OCI-LY3 (cell line): ENCODE measurements around the gene FRMD8.

ENCODE experiments used
- H2AFZ ChIP-seq: fragments of 200-600, 300-600 bp; shearing (Covaris generic); 2 replicates; pipeline ENCODE4 v1.6.0; 2014; ENCODE audit warnings: antibody characterized with exemption, low read depth, low read length
- H3K27ac ChIP-seq: fragments of 200-600, 300-600 bp; sonication (generic); 2 replicates; pipeline ENCODE4 v1.5.1; 2014; ENCODE audit warnings: mild to moderate bottlenecking, low read length, moderate library complexity, mixed read lengths
- H3K27me3 ChIP-seq: fragments of 200-600, 300-600 bp; sonication (generic); 2 replicates; pipeline ENCODE4 v1.6.1; 2014; ENCODE audit warnings: low read depth, low read length, mixed read lengths
- H3K36me3 ChIP-seq: fragments of 200-600, 300-600 bp; sonication (generic); replicated peaks from 2 replicates; pipeline ENCODE3; 2014; ENCODE audit warnings: low read depth, low read length, mixed read lengths
- H3K4me1 ChIP-seq: fragments of 300-600, 200-600 bp; sonication (generic); 2 replicates; pipeline ENCODE4 v1.6.1; 2014; ENCODE audit warnings: low read length, mixed read lengths
- H3K4me2 ChIP-seq: fragments of 200-600, 300-600 bp; sonication (generic); 2 replicates; pipeline ENCODE4 v1.6.1; 2014; ENCODE audit warnings: low read length, mixed read lengths
- H3K4me3 ChIP-seq: fragments of 300-600, 200-600 bp; sonication (generic); 2 replicates; pipeline ENCODE4 v1.5.1; 2014; ENCODE audit warnings: antibody characterized with exemption, mild to moderate bottlenecking, low read length, moderate library complexity
- H3K79me2 ChIP-seq: fragments of 300-600, 200-600 bp; shearing (Covaris generic); 2 replicates; pipeline ENCODE4 v1.6.1; 2014; ENCODE audit warnings: mild to moderate bottlenecking, low read length, mixed read lengths
- H3K9ac ChIP-seq: fragments of 300-600, 200-600 bp; shearing (Covaris generic); 2 replicates; pipeline ENCODE4 v1.6.0; 2014; ENCODE audit warnings: mild to moderate bottlenecking, low read length, moderate library complexity
- H3K9me3 ChIP-seq: fragments of 200-600, 300-600 bp; shearing (Covaris generic); 2 replicates; pipeline ENCODE4 v1.6.1; 2014; ENCODE audit warnings: low read length, mixed read lengths; ENCODE audit not compliant: insufficient read depth
- H4K20me1 ChIP-seq: fragments of 200-600, 300-600 bp; sonication (generic); 2 replicates; pipeline ENCODE4 v1.6.1; 2016; ENCODE audit warnings: low read length, mixed read lengths; ENCODE audit not compliant: insufficient read depth
- CTCF ChIP-seq: fragments of 200-600, 300-600 bp; sonication (generic); IDR thresholded peaks from 2 replicates; pipeline ENCODE4 v1.5.1; 2014; ENCODE audit warnings: antibody characterized with exemption, low read length, low read depth
- EZH2phosphoT487 ChIP-seq: fragments of 200-600 bp; shearing (Covaris generic); IDR thresholded peaks from 2 replicates; pipeline ENCODE4 v1.6.1; 2018; ENCODE audit warnings: antibody characterized with exemption, mixed run types, low read depth

Gene FRMD8

GRCh38 chr11:65434057-65434666 lies 47.7 kb downstream of the FRMD8 start:
- H3K27me3 ChIP-seq, result no peaks in the 10 kb centered on the region
- no peak overlapping the region for H3K4me3 ChIP-seq
- no peak overlapping the region for H3K4me2 ChIP-seq
- H3K9ac ChIP-seq, result no peak overlapping the region
- H2AFZ ChIP-seq, result no peak overlapping the region
- H3K9me3 ChIP-seq, result no peaks in the 10 kb centered on the region
- H3K4me1 ChIP-seq, result peaks cover 34% of the 10 kb centered on the region
- H3K36me3 ChIP-seq, result peaks cover 73% of the 10 kb centered on the region
- H3K27ac ChIP-seq, result no peak overlapping the region
- peaks cover 96% of the 10 kb centered on the region for H4K20me1 ChIP-seq
- TF ChIP-seq EZH2phosphoT487 (no peak), CTCF (no peak)
- peaks cover 70% of the 10 kb centered on the region for H3K79me2 ChIP-seq

- TF ChIP-seq CTCF (no peak), EZH2phosphoT487 (no peak)
- peaks cover 96% of the 10 kb centered on the region for H4K20me1 ChIP-seq
Observed at GRCh38 chr11:65434667-65435410, 48.4 kb downstream of the FRMD8 start.

GRCh38 chr11:65435411-65435931 lies 49.0 kb downstream of the FRMD8 start:
- H3K27me3 ChIP-seq, result no peaks in the 10 kb centered on the region
- H4K20me1 ChIP-seq, result peaks cover 96% of the 10 kb centered on the region
- H3K27ac ChIP-seq, result no peak overlapping the region
- no peaks in the 10 kb centered on the region for H3K9me3 ChIP-seq
- H3K36me3 ChIP-seq, result peaks cover 80% of the 10 kb centered on the region
- H3K79me2 ChIP-seq, result peaks cover 62% of the 10 kb centered on the region
- TF ChIP-seq EZH2phosphoT487 (no peak), CTCF (no peak)
- H3K4me3 ChIP-seq, result no peak overlapping the region
- peaks cover 34% of the 10 kb centered on the region for H3K4me1 ChIP-seq
- no peak overlapping the region for H2AFZ ChIP-seq
- no peak overlapping the region for H3K9ac ChIP-seq
- no peak overlapping the region for H3K4me2 ChIP-seq

More at GRCh38 chr11:65434667-65435410, 48.4 kb downstream of the FRMD8 start:
- Histone ChIP-seq H3K27me3 (no peaks in the 10 kb centered on the region), H3K79me2 (peaks cover 65% of the 10 kb centered on the region), H3K4me1 (peaks cover 34% of the 10 kb centered on the region), H3K9me3 (no peaks in the 10 kb centered on the region), H3K27ac (no peak overlapping the region), H3K4me2 (no peak overlapping the region), H3K9ac (no peak overlapping the region), H3K4me3 (no peak overlapping the region), H2AFZ (no peak overlapping the region), H3K36me3 (peaks cover 78% of the 10 kb centered on the region)

- peaks cover 80% of the 10 kb centered on the region for H3K36me3 ChIP-seq
- no peak overlapping the region for H3K9ac ChIP-seq
- no peaks in the 10 kb centered on the region for H3K9me3 ChIP-seq
- H3K4me3 ChIP-seq, result no peak overlapping the region
- H3K4me2 ChIP-seq, result no peak overlapping the region
- peaks cover 34% of the 10 kb centered on the region for H3K4me1 ChIP-seq
- peaks cover 96% of the 10 kb centered on the region for H4K20me1 ChIP-seq
- no peak overlapping the region for H2AFZ ChIP-seq
- peaks cover 57% of the 10 kb centered on the region for H3K79me2 ChIP-seq
- H3K27ac ChIP-seq, result no peak overlapping the region
- TF ChIP-seq CTCF, result no peak
- TF ChIP-seq EZH2phosphoT487, result no peak
- no peaks in the 10 kb centered on the region for H3K27me3 ChIP-seq
Observed at GRCh38 chr11:65435981-65436411, 49.6 kb downstream of the FRMD8 start.
